HG03378 (cell line): ENCODE data around the gene CD44.

Experiments
- ATAC-seq: cut with Tn5 transposase; IDR thresholded peaks from one replicate; pipeline ENCODE4 v1.9.1; 2021; ENCODE audit warnings: mild to moderate bottlenecking, moderate library complexity; ENCODE audit not compliant: unreplicated experiment

CD44 gene

DNA sequence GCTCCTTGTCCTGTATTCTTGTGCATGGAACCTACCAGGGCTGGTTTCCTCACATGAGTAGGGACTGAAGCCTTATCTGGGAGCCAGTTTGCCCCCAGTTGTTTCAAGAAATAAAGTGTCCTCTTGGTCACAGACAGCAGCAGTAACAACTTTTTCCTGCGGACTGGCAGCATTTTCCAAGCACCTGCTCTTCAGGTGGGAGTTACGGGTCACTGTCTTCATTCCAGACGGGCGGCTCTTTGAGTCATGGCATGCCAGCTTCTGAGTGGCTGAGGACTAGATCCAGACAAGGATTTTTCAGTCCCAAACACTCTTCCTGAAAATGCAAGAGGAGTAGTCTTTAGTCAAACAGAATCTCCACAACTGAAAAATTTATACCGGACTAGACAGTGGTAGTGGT is 2.7 kb upstream of the CD44 start:
- no peak for ATAC-seq

DNA sequence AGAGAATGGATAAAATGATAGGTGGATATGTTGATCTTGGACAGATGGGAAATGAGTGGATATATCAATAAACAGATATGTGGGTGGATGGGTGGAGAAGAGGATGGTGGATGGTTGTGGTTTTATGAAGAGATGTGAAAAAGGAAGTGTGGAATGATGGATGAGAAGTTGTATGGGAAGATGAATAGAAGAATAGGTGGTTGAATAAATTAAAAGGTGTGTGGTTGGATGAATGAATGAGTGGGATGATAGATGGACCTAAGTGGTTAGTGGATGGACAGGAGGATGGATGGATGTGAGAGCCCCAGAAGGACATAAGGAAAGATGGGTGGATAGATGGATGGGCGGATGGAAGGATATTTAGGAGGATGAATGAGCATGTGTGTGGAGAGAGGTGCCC is 913 bp upstream of the CD44 start:
- no peak for ATAC-seq

DNA sequence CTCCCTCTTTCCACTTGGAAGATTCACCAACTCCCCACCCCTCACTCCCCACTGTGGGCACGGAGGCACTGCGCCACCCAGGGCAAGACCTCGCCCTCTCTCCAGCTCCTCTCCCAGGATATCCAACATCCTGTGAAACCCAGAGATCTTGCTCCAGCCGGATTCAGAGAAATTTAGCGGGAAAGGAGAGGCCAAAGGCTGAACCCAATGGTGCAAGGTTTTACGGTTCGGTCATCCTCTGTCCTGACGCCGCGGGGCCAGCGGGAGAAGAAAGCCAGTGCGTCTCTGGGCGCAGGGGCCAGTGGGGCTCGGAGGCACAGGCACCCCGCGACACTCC is 397 bp upstream of the CD44 start:
- ATAC-seq = no peak

DNA sequence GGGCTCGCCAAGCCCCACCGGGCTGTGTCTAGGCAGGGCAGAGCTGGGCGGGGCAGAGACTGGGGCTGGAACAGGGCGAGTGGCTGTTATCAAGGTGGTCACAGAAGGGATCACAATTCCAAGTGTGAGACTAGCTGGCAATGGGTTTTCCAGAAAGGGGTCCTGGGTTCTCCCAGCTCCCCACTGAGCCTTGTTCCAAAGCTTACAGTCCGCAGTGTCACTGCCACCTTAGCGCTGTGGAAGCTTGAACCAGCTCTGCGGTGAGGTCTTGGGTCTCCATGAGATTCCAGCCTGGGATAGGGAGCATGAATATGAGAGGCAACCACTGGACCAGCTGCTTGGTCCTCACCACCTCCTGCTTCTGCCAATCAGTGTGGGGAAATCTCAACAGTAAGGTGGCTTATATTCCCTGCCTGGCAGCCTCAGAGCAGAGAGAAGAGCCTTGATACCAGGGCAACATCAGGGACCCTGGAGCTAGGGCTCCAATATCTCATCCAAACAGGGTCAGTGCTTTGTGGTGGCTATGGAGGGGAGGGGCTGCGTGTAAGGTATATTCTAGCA is 831 bp downstream of the CD44 start:
- ATAC-seq = no peak

DNA sequence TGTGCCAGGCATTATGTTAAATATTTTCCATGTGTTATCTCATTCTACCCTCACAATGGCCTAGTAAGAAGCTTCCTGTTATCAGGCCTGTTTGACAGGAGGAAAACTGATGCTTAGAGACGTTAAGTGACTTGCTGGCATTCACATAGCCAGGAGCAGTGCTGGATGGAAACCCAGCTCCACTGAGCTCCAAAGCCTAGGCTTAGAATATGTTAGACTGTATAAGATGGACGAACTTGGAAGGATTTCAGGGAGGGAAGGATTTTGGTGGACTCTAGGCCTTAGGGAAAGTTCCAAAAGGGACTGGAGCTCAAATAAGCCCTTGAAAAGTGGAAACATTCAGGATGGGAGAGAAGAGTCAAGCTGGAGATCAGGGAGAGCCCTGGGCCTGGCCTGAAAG is 2.1 kb downstream of the CD44 start:
- no peak for ATAC-seq

DNA sequence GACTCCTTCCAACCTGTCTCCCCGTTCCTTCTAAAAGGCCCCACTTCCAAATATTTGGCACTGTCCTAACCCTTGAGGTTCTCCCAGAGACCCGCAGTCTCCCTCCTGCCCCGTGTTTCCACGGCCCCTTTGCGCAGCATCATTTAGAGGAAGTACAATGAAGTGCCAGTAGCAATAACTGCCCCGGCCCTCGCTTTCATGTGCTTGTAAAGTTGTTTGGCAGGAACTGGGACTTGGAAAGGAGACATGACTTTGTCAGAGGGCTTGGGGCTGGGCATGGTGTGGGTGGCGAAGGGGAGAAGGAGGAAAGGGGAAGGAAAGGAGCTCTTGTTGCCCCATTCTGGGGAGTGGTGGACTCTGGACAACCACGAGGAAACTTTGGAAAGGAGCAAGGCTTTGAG is 2.6 kb downstream of the CD44 start:
- no peak for ATAC-seq

DNA sequence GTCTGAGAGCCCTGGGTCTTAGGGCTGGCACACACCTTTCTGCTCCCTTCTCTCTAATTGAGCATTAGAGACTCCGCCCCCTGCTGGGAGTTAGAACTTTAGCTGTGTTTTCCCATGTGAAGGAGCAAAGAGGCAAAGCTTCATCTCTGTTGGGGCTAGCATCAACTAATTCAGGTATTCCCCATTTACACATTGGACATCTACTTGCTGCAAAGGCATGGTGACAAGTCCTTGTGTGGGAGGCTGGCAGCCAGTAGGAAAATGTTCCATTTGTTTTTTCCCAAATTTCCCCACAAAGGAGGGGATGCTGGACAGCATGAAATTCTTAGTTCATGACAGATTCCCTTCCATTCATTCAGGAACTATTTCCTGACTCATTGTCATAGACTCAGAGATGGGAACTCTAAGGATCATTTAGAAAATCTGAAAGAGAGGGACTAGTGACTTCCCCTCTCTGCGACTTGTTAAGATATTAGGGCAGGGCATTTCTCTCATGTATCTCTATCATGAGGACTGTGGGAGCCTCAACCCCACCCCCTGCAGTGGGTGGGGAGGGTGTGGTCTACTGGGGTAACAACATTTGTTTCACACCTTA is 3.6 kb downstream of the CD44 start:
- ATAC-seq = no peak

DNA sequence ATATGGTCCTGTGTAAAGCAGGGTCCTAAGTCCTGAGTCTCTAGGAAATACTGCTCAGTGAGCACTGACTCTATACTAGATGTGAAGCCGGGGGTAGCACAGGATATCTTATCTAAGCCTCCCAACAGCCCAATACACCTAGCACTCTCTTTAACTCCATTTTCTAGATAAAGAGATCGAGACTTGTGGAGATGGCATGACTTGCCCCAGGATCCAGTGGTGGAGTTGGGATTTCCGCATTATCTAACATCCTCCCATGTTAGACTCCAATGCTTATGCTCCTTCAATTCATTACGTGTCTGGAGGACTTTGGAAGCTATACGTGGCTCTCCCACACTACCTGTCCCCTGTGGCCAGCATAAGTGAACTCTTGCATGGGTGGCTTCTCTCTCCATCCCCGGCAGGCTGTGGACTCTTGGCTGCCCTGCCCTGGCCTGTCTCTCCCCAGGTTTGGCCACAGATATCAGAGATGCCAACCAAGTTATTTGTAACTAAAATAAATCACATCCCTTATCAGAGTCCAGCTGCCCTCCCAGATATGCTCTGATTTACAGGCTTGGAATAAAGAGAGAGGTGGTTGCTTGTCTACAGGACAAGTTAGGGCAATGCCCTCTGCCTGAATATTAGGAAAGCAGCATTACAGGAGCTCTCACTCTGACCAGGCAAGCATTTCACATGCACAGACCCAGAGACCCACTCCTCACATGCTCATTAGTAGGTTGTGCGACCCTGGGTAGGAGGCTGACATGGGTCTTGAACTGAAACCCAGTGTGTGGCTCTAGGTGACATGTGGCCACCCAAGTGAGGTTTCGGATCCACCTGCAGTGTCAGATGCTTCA is 4.5 kb downstream of the CD44 start:
- ATAC-seq = no peak

DNA sequence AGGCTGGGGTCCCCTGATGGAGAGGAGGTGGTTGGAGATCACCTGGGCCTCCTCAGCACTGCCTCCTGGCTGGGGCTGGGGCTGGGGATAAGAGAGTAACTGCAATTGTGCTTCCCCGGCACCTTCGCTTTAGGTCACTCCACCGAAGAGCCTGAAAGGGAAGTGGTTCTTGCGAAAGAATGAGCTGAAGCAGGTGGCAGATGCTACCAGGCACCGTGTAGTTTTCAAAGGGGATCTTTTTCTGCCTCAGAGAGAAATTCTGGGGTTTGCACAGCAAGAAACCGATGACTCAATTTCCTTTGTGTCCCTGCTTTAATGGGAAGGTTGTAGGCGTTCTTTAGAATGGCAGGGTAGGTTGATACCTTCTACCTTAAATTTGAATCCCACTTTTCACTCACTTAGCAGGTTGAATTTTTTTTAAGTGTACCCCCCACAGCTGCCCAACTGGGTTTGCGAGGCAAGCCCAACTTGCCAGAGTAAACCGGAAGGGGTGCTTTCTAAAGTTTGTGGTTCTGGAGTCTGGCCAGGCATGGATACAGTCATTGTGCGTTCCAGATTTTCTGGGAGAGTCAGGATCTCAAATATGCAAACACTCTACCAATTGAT is 5.3 kb downstream of the CD44 start:
- peak; percentile 50 for ATAC-seq

DNA sequence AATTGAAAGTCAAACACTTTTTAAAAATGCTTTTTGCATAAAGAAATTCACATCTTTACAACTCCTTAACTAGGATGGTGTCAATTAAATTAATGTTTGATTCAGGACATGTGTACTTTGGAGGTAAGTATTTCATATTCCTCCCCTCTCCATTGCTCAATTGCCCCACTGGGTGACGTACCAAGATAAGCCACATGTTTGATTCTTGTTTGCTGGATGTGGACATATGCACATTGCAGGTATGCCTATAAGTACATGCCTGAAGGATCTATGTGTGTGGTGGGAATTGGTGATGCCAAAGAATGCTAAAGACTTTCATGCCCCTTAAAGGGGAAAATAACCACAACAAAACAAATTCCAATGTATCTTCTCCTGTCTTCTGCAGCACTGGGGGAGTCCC is 5.8 kb downstream of the CD44 start:
- no peak for ATAC-seq

DNA sequence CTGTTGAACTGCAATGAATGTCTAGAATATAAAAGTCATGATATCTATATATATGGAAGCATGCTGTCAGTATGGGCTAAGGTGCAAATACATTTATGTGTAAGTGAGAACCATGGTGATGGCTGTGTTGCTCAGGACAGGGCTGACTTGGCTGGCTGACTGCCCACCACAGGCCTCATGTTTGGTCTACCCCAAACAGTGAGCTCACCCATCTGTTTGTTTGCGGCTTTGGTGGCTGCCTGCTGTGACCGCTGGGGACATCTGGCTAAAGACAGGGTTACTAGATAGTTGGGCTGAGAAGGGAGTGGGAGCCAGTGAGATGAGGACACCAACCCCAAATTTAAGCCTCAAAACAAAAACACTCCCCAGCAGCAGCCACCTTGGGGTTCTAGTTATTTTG is 6.3 kb downstream of the CD44 start:
- ATAC-seq = peak; percentile 46

DNA sequence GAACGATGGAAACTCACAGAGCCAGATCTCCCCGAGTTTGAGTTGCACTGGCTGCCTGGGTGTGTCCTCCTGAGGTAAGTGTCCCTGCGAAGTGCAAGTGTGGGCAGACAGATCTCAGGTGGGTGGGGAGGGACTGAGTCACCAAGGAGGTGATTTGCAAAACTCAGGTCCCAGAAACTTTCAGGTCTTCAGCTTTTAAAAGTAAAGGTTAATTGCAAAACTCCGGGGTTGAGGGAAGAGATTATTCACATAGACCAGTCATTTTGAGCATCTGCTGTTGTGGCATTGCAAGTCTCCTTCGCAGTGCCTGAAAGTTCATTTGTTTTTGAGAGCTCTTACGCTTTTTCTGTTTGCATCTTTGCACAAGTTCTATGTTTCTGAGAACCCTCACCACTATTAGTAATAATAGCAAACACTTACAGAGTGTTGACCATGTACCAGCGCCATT is 7.1 kb downstream of the CD44 start:
- ATAC-seq = peak; percentile 34

DNA sequence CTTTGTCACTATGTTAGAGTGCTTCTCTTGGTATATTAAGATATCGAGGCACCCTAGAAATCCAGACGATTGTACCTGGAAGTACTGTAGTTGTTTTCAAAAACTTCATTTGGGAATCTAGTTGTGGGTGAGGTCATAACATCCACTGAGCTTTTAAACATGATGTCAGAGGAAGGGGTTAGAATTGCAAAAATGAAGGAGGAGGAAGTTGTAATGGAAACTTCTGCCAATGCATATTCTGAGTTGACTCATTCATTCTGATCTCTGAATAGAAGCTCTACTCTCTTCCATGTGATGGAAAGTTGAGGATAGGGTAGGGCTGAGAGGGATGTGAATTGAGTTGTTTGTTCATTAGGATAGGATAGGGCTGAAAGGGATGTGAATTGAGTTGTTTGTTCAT is 7.7 kb downstream of the CD44 start:
- no peak for ATAC-seq

DNA sequence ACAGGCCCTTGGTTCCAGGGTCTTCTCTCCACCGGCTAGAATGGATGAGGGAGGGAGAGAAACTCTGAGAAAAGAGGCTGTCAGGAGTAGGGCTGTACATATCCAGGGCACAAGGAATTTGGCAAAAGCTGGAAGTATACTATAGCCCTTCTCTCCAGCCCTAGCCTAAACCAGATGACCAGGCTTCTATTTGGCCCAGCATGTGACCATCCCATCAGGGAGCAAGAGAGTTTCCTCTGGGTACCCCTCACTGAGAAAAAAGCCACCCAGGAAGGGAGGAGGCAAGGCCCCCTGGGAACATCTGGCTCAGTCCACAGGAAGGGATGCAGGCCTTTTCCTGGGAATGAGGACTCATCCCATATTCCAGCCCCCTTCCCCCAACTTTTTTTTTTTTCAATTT is 8.3 kb downstream of the CD44 start:
- no peak for ATAC-seq

DNA sequence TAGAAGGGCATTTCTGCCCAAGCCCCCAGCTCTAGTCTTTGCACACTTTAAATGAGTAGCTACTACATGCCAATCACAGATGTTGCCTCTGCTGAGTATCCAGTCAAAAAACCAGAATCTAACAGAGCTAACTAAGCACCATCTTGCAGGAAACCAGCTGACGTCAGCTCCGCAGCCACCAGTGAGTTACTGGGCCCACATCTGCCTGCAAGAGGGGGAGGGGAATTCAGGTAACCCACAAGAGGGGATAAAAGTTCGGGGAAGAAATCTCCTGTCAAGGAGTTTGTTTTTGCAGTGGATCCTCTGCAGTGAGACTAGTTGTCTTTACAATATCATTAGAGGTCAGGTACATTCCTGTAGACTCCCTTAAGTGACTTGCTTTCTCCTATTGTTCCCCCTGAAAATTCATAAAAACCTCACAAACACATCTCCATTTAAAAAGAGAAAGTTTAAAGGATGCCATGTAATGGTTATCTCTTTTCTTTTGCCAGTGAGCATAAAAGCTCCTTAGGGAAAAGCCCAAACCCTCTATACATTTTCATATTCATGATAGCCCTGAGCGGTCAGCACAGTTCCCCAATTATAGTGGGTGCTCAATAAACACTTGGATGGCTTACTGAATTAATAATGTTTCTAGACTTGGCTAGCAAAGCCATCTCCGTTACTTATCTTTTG is 9.3 kb downstream of the CD44 start:
- no peak for ATAC-seq

DNA sequence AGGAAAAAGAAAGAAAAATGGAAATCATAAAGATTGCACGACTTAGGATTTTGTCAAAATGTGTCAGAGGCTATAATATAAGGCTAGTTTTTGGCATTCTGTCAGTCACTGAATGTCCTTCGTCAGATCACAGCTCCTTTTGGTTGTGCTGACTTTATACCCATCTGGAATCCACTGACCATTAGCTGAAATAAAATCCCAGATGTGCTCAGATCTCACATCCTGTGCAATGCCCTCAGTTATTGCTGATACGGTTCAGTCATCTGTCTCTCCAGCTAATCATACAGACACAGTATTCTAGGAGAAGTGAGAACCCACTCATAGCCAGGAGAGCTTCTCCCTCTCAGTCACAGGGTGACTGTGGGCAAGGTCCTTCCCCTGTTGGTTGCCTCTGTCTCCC is 11.5 kb downstream of the CD44 start:
- ATAC-seq = no peak

DNA sequence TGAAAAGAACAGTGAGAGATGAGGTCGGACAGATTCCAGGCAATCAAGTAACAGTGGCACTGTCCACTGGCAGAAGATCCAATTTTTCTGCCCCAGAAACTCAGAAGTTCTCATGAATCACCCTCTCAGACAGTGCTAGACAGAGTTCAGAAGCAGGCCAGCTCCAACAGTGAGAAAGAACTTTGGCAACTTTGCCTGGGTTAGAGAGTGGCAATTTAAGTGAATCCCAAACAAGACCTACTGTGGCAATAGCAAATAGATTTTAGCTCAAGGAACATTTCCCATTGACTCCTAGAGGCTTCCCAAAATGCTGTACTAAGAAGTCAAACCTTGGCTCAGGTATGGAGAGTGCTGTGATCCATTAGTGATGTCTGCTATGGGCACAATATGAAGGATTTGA is 12.3 kb downstream of the CD44 start:
- ATAC-seq = no peak

DNA sequence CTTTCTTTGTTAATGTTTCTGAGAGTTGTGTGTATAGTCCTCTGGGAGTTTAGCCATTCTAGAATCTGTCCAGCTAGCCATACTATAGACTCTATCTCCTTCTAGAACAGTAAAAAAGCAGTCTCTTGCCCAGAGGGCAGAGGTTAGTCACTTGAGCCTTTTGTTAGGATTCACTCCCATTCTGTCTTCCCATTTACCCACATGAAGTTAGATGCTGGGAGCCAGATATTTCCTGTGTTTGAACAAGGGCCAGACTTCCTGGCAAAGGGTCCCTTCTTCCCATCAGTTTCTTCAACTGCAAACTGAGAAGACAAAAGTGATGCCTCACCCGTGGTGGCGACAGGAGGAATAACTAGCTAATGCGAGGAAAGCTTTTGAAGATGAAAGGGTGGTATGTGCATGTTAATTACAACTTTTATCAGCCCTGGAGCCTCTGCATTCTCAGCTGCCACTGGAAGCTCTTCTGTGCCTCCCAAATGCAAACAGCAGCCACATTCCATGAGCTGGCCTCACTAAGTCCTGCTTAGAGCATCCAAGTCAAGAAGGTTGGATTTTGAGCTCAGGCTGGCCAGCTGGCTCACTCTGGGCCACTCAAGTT is 12.8 kb downstream of the CD44 start:
- no peak for ATAC-seq

DNA sequence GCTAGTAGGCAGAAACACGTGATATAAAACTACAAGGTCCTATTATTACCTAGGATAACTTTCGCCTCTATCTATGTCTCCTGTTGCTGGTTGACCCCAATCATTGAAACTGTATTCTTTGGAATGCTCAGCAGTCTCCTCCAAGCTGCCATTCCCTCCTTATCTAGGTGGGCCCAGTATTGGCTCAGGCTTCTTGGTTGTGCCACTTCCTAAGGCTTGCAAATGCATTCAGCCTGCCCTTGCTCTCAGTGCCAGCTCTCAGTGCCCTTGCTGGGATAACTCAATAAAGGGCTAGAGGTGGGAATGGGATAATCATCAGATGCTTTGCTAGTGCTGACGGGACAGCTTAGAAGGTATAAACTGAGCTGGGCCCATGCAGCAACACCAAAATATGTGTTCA is 13.6 kb downstream of the CD44 start:
- ATAC-seq = no peak

DNA sequence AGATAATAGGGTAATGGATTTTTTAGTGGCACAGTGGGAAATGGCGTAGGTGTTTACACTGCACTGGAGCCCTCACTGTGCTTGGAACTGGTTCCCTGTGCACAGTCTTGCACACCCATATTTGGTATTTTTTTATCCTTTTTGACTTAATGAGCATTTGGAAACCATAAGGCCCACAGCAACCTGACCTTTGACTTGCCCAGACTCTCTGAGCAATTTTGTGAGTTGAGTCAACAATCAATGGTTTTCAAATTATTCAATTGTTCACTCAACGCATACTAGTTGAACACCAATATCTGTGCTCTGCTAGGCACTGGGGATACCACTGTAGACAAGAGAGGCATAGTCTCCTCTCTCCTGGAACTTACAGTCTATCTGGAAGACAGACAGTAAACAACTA is 14.3 kb downstream of the CD44 start:
- no peak for ATAC-seq

DNA sequence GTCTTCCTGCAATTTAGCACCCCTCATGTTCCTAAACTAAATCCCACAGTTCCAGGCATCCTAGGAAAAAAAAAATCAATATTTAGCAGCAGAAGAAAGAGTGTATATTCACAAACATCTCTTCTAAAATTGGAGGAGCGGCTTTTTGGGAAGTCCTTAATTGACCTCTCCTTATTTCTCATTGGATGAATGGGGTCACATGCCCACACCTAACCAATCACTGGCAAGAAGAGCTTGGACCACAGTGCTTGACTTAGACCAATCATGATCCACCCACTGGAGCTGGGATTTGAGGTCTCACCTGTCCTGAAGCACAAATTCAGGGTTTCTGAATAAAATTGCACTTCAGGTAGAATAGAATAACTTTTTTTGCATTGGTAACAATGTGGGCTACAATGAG is 16.0 kb downstream of the CD44 start:
- no peak for ATAC-seq
